Gastroesophageal sphincter (tissue), 4 donors: Measurements from ENCODE around the gene TBCE. TPM values are rescaled to one million over a fixed set of nuclear protein-coding genes. Genes with fewer than 3 reads are reported as not detected.
A peak's percentile ranks its signal among the peaks of the same experiment; 100 is the strongest.

Source experiments
- ATAC-seq: fragments of 150-250 bp; one replicate; pipeline ENCODE4 v1.9.1; 2016; ENCODE audit warnings: mild to moderate bottlenecking, moderate library complexity
- H3K27ac ChIP-seq, 4 donors: fragments of 200-600 bp; sonication (generic) in 3 of 4; 1 replicate in 3 of 4; 2 replicates in 1 of 4; pipeline ENCODE4 v1.5.1; 2016 to 2019
- H3K27me3 ChIP-seq: fragments of 200-600 bp; sonication (generic); one replicate; pipeline ENCODE4 v1.5.1; 2019
- H3K36me3 ChIP-seq, 2 donors: fragments of 200-600 bp; sonication (generic); one replicate each; pipeline ENCODE4 v1.5.1; 2019; ENCODE audit warnings: control low read depth in 1 of 2
- H3K4me1 ChIP-seq, 3 donors: fragments of 200-600 bp; sonication (generic); 1 replicate in 2 of 3; 2 replicates in 1 of 3; pipeline ENCODE4 v1.5.1; 2016 to 2019; ENCODE audit warnings: control low read depth in 2 of 3
- H3K4me3 ChIP-seq, 2 donors: fragments of 200-600 bp; sonication (generic); one replicate each; pipeline ENCODE4 v1.5.1; 2019; ENCODE audit warnings: mild to moderate bottlenecking in 1 of 2, moderate library complexity in 1 of 2
- H3K9me3 ChIP-seq, 3 donors: fragments of 200-600 bp; sonication (generic); one replicate each; pipeline ENCODE4 v1.5.1; 2017 to 2019; ENCODE audit warnings: control low read depth in 2 of 3
- CTCF ChIP-seq, 4 experiments: fragments of 200-600 bp in 2 of 4; fragments of 450-650 bp in 2 of 4; sonication (generic) in 1 of 4; IDR thresholded peaks; one replicate each; pipeline ENCODE4 v1.5.1; 2017 to 2019; ENCODE audit warnings: antibody characterized with exemption in 4 of 4, mild to moderate bottlenecking in 2 of 4, moderate library complexity in 2 of 4
- EP300 ChIP-seq: sonication (generic); formaldehyde crosslinking; IDR thresholded peaks from one replicate; pipeline ENCODE4 v1.6.1; 2017; ENCODE audit warnings: antibody characterized with exemption, mild to moderate bottlenecking
- POLR2A ChIP-seq, 2 donors: fragments of 450-650 bp; IDR thresholded peaks; one replicate each; pipeline ENCODE4 v1.6.1; 2017; ENCODE audit warnings: antibody characterized with exemption in 2 of 2, mild to moderate bottlenecking in 2 of 2, moderate library complexity in 1 of 2
- POLR2AphosphoS5 ChIP-seq: sonication (generic); formaldehyde crosslinking; IDR thresholded peaks from one replicate; pipeline ENCODE4 v1.6.1; 2017; ENCODE audit warnings: antibody characterized with exemption
- WGBS, 2 donors: methylation state at CpG; one replicate each; pipeline ENCODE4 v1.1.5; 2018; ENCODE audit warnings: low coverage in 1 of 2; 5-methylcytosine and 5-hydroxymethylcytosine counted together
- total RNA-seq, 4 donors: library from RNA; depleted of rRNA; stranded (reverse); fragments of >200 nt; gene quantifications; one replicate each; pipeline ENCODE4 v1.1.0, GENCODE V29; 2016

TBCE gene
- total RNA-seq, 4 donors from 2014 or later, result 13.9 to 22.7 (median 15.4) TPM

- WGBS, 2 donors, result 57 to 92% methylated on average over 1 to 6 of the region's 6 CpGs
- Histone ChIP-seq H3K9me3 (no peaks in the 10 kb centered on the region), H3K27me3 (no peaks in the 10 kb centered on the region), H3K4me1 (no peaks in the 10 kb centered on the region), H3K36me3 (peaks cover 0 to 100% of the 10 kb centered on the region in 2 donors), H3K27ac (no peak overlapping the region), H3K4me3 (no peak overlapping the region)
- TF ChIP-seq CTCF (IDR thresholded peaks at IDR 0.05) (no peak), POLR2AphosphoS5 (no peak), POLR2A (IDR thresholded peaks at IDR 0.05) (no peak), EP300 (no peak)
- no peak for ATAC-seq
These were observed 74.0 kb downstream of the TBCE start for GRCh38 chr1:235441159-235441685.

- WGBS, 2 donors, result 59 to 84% methylated on average over 4 of the region's 9 CpGs
- no peak for ATAC-seq
- no peak overlapping the region for H3K4me3 ChIP-seq
- TF ChIP-seq CTCF (IDR thresholded peaks at IDR 0.05), result no peak
- no peak for TF ChIP-seq POLR2A (IDR thresholded peaks at IDR 0.05)
- no peak for TF ChIP-seq EP300
- no peak for TF ChIP-seq POLR2AphosphoS5
- H3K27ac ChIP-seq, result peak overlapping the region in 1 of 4 donors; percentile 10
- H3K4me1 ChIP-seq, result no peaks in the 10 kb centered on the region
- no peaks in the 10 kb centered on the region for H3K9me3 ChIP-seq
- peaks cover 0 to 100% of the 10 kb centered on the region in 2 donors for H3K36me3 ChIP-seq
- no peaks in the 10 kb centered on the region for H3K27me3 ChIP-seq
These were observed 75.7 kb downstream of the TBCE start for GRCh38 chr1:235442788-235443429.

DNA sequence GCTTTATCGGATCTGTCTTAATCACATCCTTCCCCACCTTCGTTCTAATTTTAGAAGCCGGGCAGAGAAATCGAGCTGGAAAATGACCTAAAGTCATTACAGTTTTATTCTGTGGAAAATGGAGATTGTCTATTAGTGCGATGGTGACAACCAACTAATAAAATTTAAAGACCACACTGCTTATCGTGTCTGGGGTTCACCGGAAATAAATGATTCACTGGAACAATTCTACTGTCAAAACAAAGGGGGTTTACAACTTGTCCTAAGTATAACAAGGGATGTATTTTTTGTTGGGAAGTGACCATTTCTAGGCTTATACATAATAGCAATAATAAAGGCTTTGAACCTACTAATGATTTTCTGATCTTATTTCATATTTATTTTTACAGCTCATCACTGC is 81.4 kb downstream of the TBCE start:
- Histone ChIP-seq H3K36me3 (peaks cover 0 to 100% of the 10 kb centered on the region in 2 donors), H3K27ac (no peak overlapping the region), H3K9me3 (no peaks in the 10 kb centered on the region), H3K27me3 (no peaks in the 10 kb centered on the region), H3K4me1 (no peaks in the 10 kb centered on the region), H3K4me3 (no peak overlapping the region)
- no peak for ATAC-seq
- TF ChIP-seq EP300 (no peak), POLR2A (IDR thresholded peaks at IDR 0.05) (no peak), CTCF (IDR thresholded peaks at IDR 0.05) (no peak), POLR2AphosphoS5 (no peak)
- WGBS, 2 donors, result 65 to 72% methylated on average over 7 of the region's 7 CpGs

DNA sequence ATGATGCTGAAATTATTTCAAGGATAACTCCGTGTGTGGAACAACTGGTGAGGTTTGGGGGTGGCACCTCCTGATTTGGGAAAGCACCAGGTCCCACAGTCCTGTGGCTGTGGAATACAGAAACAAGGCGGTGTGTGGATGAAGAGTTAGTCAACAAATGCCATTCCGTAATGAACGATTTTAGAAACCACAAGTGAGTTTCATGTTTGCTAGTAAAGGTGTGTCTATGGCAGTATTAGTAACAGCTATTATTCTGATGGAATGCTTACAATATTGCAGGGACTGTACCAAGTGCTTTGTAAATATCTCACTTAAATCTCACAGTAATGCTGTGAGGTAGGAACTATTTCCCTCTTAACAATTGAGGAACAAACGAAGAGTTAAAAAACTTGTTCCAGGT is 83.2 kb downstream of the TBCE start:
- Histone ChIP-seq H3K4me3 (no peak overlapping the region), H3K4me1 (no peaks in the 10 kb centered on the region), H3K9me3 (no peaks in the 10 kb centered on the region), H3K27me3 (no peaks in the 10 kb centered on the region), H3K27ac (no peak overlapping the region), H3K36me3 (peaks cover 0 to 100% of the 10 kb centered on the region in 2 donors)
- TF ChIP-seq EP300 (no peak), POLR2AphosphoS5 (no peak), CTCF (IDR thresholded peaks at IDR 0.05) (no peak), POLR2A (IDR thresholded peaks at IDR 0.05) (no peak)
- WGBS, 2 donors, result 84 to 100% methylated on average over 2 to 5 of the region's 5 CpGs
- no peak for ATAC-seq

- no peak overlapping the region for H3K27ac ChIP-seq
- no peak for ATAC-seq
These were observed 83.8 kb downstream of the TBCE start for GRCh38 chr1:235450886-235451483.

More at GRCh38 chr1:235450886-235451483, 83.8 kb downstream of the TBCE start:
- Histone ChIP-seq H3K36me3 (peaks cover 0 to 98% of the 10 kb centered on the region in 2 donors), H3K9me3 (no peaks in the 10 kb centered on the region), H3K4me3 (no peak overlapping the region), H3K4me1 (peaks cover 0 to 4% (median 0%) of the 10 kb centered on the region in 3 donors), H3K27me3 (no peaks in the 10 kb centered on the region)
- TF ChIP-seq POLR2AphosphoS5 (no peak), CTCF (IDR thresholded peaks at IDR 0.05) (no peak), POLR2A (IDR thresholded peaks at IDR 0.05) (no peak), EP300 (no peak)
- WGBS, 2 donors, result 64% methylated on average over 2 of the region's 2 CpGs; no CpG with 5 or more reads in 1 of the 2 donors
